OCI-LY7 (cell line): ENCODE results near the gene DBN1. TPM values are rescaled to one million over a fixed set of nuclear protein-coding genes. Genes with fewer than 3 reads are reported as not detected.
A peak's percentile ranks its signal among the peaks of the same experiment; 100 is the strongest.

Experiments used
- BruUV-seq: library from RNA; stranded (reverse); fragments of 400-500 nt; replicated peaks from 2 replicates; lab custom pipeline; 2021; lab: Mats Ljungman, UMichigan
- CTCF ChIA-PET: fragments of 300-600 bp; sonication (Branson Sonifier 250); formaldehyde crosslinking; loops from one replicate; lab custom pipeline; 2022; ENCODE audit warnings: antibody characterized with exemption; ENCODE audit not compliant: unreplicated experiment; lab: Charles Lee
- POLR2A ChIA-PET: fragments of 300-600 bp; sonication (Branson Sonifier 250); formaldehyde crosslinking; loops from one replicate; lab custom pipeline; 2022; ENCODE audit warnings: antibody characterized with exemption; lab: Charles Lee
- DNase-seq: peaks from one replicate; pipeline ENCODE4 v3.0.0-alpha.2; 2015; ENCODE audit warnings: low spot score
- H2AFZ ChIP-seq: fragments of 200-600 bp; sonication (generic), shearing (Covaris generic); 2 replicates; pipeline ENCODE4 v1.6.1; 2014; ENCODE audit warnings: mild to moderate bottlenecking, antibody characterized with exemption, low read length, moderate library complexity
- H3K27ac ChIP-seq: fragments of 200-600 bp; sonication (generic); 2 replicates; pipeline ENCODE4 v1.5.1; 2014; ENCODE audit warnings: mixed run types, low read depth, mild to moderate bottlenecking, moderate library complexity, low read length, inconsistent platforms; ENCODE audit not compliant: poor library complexity, severe bottlenecking
- H3K36me3 ChIP-seq: fragments of 200-600 bp; sonication (generic); 2 replicates; pipeline ENCODE4 v1.6.1; 2014; ENCODE audit warnings: mild to moderate bottlenecking, antibody characterized with exemption, low read length, moderate library complexity, mixed read lengths; ENCODE audit not compliant: insufficient read depth
- H3K4me1 ChIP-seq: fragments of 200-600 bp; sonication (generic); 2 replicates; pipeline ENCODE4 v1.5.1; 2014; ENCODE audit warnings: mild to moderate bottlenecking, low read length; ENCODE audit not compliant: insufficient read depth, poor library complexity, severe bottlenecking
- H3K4me2 ChIP-seq: fragments of 200-600 bp; sonication (generic); 2 replicates; pipeline ENCODE4 v1.6.1; 2014; ENCODE audit warnings: mild to moderate bottlenecking, low read length
- H3K4me3 ChIP-seq: fragments of 200-600 bp; sonication (generic); 2 replicates; pipeline ENCODE4 v1.5.1; 2014; ENCODE audit warnings: mild to moderate bottlenecking, low read depth, low read length; ENCODE audit not compliant: poor library complexity, severe bottlenecking
- H3K79me2 ChIP-seq: fragments of 200-600 bp; sonication (generic); 2 replicates; pipeline ENCODE4 v1.6.1; 2016; ENCODE audit warnings: low read depth, mild to moderate bottlenecking, low read length, moderate library complexity, mixed read lengths; ENCODE audit not compliant: insufficient read depth
- H3K9me2 ChIP-seq: fragments of 200-600 bp; sonication (generic); 2 replicates; pipeline ENCODE4 v1.6.1; 2016; ENCODE audit warnings: mild to moderate bottlenecking, low read length, mixed read lengths; ENCODE audit not compliant: insufficient read depth
- H3K9me3 ChIP-seq: fragments of 200-600 bp; sonication (generic); 2 replicates; pipeline ENCODE4 v1.6.1; 2014; ENCODE audit warnings: mild to moderate bottlenecking, mixed run types, low read length, mixed read lengths
- H4K20me1 ChIP-seq: fragments of 200-600 bp; sonication (generic); 2 replicates; pipeline ENCODE4 v1.6.1; 2014; ENCODE audit warnings: mild to moderate bottlenecking, antibody characterized with exemption, low read length, moderate library complexity, mixed read lengths; ENCODE audit not compliant: insufficient read depth
- EZH2phosphoT487 ChIP-seq: fragments of 200-600 bp; sonication (generic); IDR thresholded peaks from 2 replicates; pipeline ENCODE4 v1.6.1; 2018; ENCODE audit warnings: low read depth, borderline replicate concordance, mild to moderate bottlenecking, mixed run types, antibody characterized with exemption, low read length, moderate library complexity, mixed read lengths
- intact Hi-C: fragments of 100-400 bp; cut with micrococcal nuclease; formaldehyde crosslinking; loops from one replicate; pipeline ENCODE4 v1.10.0; 2022; ENCODE audit not compliant: unreplicated experiment
- total RNA-seq, 2 experiments: library from RNA; depleted of rRNA in 1 of 2; stranded (reverse); fragments of >200 nt in 1 of 2; shearing (Covaris generic) in 1 of 2; gene quantifications; 2 replicates each; pipeline ENCODE4 v1.2.3, GENCODE V29; 2014 to 2022
- TF ChIP-seq, protein P1 (sequence below): fragments of 200-600 bp; sonication (generic); conservative IDR thresholded peaks from 2 replicates; pipeline ENCODE4 v1.5.1; 2014; ENCODE audit warnings: mild to moderate bottlenecking, antibody characterized with exemption, low read length, moderate library complexity, mixed read lengths

Gene DBN1
- total RNA-seq, 2 experiments from 2014 or later = 11.7 to 22.0 TPM

DNA sequence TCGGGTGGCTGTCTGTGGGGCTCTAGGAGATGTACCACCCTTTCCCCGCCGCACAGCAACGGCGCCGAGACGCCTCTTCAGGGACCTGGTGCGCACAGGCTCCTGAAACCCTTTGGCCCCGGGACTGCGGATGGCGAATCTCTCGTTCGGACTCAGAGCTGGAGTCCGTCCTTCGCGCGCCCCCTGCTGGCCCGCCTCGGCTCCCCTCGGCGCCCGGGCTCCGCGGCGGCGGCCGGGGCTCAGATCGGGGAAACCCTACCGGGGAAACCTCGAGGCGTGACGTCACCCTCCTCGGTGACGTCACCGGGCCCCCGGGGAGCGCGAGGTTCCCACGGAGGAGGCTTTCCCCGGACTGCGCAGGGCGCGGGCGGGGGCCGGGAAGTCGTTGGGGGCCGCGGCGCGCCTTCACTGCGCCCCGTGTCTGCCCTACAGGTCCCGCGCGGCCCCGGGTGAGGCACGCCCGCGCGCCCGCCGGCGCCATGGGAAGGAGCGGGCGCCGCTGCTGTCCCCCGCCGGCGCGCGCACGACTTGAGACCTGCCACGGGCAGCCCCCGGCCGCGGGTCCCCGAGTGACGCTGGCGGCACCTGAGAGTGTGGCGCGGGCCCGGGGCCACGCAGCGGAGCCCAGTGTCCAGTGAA, 18.9 kb downstream of the DBN1 start:
- peaks cover 28% of the 10 kb centered on the region for H3K4me1 ChIP-seq
- no peaks in the 10 kb centered on the region for H3K79me2 ChIP-seq
- H2AFZ ChIP-seq = peak overlapping the region; percentile 84
- peak overlapping the region; percentile 88 for H3K4me2 ChIP-seq
- no TSS peak for BruUV-seq
- peak; percentile 91 for DNase-seq
- H3K36me3 ChIP-seq = no peaks in the 10 kb centered on the region; the same call in 1 of the 2 replicates
- intact Hi-C loops = loop anchor here (1.0 to 5.0 kb wide), 6 partner anchors 42 to 342 kb away; partner anchors contain the start of gene PDLIM7
- H3K9me3 ChIP-seq = no peaks in the 10 kb centered on the region
- ChIA-PET POLR2A (interaction anchor here (1.1 to 2.1 kb wide), 7 partner anchors 9 to 1066 kb away, joined by 3 to 8 read pairs (median 5); partner anchors contain the start of genes HIGD2A and NOP16), CTCF (interaction anchor here (0.6 to 3.8 kb wide), 9 partner anchors 9 to 92 kb away, joined by 3 to 20 read pairs (median 4); partner anchors contain the start of gene GRK6)
- H4K20me1 ChIP-seq = peaks cover 8% of the 10 kb centered on the region
- TF ChIP-seq EZH2phosphoT487 = no peak
- TF ChIP-seq, protein P1, sequence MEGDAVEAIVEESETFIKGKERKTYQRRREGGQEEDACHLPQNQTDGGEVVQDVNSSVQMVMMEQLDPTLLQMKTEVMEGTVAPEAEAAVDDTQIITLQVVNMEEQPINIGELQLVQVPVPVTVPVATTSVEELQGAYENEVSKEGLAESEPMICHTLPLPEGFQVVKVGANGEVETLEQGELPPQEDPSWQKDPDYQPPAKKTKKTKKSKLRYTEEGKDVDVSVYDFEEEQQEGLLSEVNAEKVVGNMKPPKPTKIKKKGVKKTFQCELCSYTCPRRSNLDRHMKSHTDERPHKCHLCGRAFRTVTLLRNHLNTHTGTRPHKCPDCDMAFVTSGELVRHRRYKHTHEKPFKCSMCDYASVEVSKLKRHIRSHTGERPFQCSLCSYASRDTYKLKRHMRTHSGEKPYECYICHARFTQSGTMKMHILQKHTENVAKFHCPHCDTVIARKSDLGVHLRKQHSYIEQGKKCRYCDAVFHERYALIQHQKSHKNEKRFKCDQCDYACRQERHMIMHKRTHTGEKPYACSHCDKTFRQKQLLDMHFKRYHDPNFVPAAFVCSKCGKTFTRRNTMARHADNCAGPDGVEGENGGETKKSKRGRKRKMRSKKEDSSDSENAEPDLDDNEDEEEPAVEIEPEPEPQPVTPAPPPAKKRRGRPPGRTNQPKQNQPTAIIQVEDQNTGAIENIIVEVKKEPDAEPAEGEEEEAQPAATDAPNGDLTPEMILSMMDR = peak; percentile 84
- no peaks in the 10 kb centered on the region for H3K9me2 ChIP-seq
- peak overlapping the region; percentile 90 for H3K27ac ChIP-seq
- peak overlapping the region; percentile 76 for H3K4me3 ChIP-seq

DNA sequence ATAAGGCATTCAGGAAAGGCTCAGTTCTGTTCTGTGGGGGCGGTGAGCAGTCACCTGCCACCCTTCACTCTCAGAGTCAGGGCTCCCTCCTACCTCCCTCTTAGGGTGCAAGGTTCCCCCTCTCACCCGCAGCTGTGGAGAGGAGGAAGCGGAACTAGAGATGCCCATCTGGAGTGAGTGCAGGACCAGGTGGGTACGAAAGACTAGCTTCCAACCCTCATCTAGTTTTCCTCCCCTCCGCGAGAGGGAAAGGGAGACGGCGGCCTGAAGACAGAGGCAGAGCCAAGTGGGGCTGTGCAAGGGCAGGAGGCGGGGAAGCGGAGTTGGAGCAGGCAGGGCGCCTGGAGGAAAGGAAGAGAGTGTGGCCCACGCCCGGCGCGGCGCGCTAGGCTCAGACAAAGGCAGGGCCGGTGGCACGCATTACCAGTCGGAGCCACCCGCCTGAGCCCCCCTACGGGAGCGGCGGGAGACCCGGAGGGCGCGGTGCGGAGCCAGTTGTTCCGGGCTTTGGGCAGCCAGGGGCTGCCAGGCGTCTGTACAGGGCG, 19.5 kb downstream of the DBN1 start:
- DNase-seq = peak; percentile 68
- Histone ChIP-seq H4K20me1 (peaks cover 13% of the 10 kb centered on the region), H2AFZ (no peak overlapping the region), H3K4me3 (peak overlapping the region; percentile 76), H3K36me3 (no peaks in the 10 kb centered on the region; the same call in 1 of the 2 replicates), H3K79me2 (no peaks in the 10 kb centered on the region), H3K9me3 (no peaks in the 10 kb centered on the region), H3K4me1 (peaks cover 34% of the 10 kb centered on the region), H3K4me2 (peak overlapping the region; percentile 88), H3K27ac (peak overlapping the region; percentile 11), H3K9me2 (no peaks in the 10 kb centered on the region)
- TF ChIP-seq EZH2phosphoT487 = no peak
- TF ChIP-seq, protein P1 = no peak
- ChIA-PET POLR2A (interaction anchor here (2.0 to 2.1 kb wide), 2 partner anchors 49 to 50 kb away, joined by 5 to 6 read pairs; no protein-coding TSS in a partner anchor), CTCF (interaction anchor here (0.6 to 3.8 kb wide), 4 partner anchors 8 to 64 kb away, joined by 3 to 20 read pairs (median 7); no protein-coding TSS in a partner anchor)
- intact Hi-C loops = loop anchor here (1.0 to 2.0 kb wide), 5 partner anchors 43 to 142 kb away; partner anchors contain the start of gene PDLIM7
- BruUV-seq = no TSS peak
